NK-92 (cell line): ENCODE results near the gene SHC3.
"Not testable (repeated sequence)": the region's sequence is repeated elsewhere in the genome, so short reads cannot be mapped to it uniquely, and the experiment has no call there.

Source experiments
- DNase-seq: peaks from one replicate; lab custom pipeline; 2025; ENCODE audit not compliant: unreplicated experiment; lab: John Stamatoyannopoulos, UW

SHC3 gene

GRCh38 chr9:89177944-89178829 lies at the start of gene SHC3:
TSS of gene SHC3 (minus strand) at chr9:89178818. CDS start at chr9:89178460, 358 bp downstream.
- no peak for DNase-seq

DNA sequence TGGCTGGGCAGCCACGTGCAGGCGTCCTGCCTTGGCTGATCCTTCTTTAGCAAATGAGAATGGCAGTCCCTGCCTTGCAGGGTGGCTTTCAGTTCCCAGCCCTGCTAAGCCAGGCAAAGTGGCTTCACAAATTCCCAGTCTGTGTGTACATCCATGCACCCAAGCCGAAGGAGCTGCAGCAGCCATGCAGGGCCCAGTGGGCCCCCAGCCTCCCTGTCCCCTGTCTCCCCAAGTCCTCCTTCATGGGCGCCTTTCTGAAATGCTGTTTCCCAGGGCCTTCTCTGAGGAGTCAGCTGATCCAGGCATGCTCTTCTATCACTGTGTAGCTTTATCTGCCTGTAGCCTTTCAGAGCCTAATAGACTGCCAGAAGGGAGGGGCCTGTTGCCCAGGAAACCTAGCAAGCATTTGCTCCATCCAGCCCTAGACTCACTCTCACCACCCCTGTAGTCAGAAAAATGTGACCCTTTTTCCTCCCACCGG lies 47.4 kb upstream of the SHC3 start:
- DNase-seq: no peak

GRCh38 chr9:89225587-89225986 lies 47.0 kb upstream of the SHC3 start:
- no peak for DNase-seq

DNA sequence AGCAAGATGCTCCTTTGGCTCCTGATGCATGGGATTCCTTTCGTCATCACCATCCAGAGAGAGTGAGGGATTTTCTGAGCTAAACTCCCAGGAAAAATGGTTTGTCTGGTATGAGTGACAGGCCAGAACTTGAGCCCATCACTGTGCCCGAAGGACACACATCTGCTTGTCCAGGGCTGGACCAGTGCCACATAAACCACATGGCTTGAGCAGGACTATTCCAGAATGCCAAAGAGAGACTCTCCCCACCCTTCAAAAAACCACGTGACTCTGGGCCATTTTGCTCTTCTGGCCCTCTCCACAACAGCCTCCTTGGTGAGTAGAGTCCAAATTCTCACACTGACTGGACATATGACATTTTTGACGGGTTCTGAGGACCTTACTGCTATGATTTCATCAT lies 46.4 kb upstream of the SHC3 start:
- DNase-seq: no peak

DNA sequence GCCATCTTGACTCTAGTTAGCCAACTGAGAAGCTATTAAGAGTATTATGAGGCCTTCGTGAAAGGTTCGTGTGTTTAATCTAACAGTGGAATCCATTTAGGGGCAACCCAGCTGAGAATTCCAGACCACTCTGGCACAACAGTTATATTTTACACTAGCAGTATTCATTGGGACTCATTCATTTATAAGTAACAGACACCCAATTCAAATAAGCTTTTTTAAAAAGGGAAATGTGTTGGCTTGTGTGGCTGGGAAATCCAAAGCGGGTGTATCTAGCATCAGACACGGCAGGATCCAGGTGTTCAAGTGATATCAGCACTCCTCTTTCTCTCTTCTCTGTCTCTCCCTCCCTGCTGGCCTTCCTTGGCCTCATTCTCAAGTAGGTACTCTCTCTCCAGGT lies 46.0 kb upstream of the SHC3 start:
- no peak for DNase-seq

- no peak for DNase-seq
These were observed 44.9 kb upstream of the SHC3 start for GRCh38 chr9:89223396-89223977.

GRCh38 chr9:89219637-89220036 lies 41.0 kb upstream of the SHC3 start:
- DNase-seq: no peak

DNA sequence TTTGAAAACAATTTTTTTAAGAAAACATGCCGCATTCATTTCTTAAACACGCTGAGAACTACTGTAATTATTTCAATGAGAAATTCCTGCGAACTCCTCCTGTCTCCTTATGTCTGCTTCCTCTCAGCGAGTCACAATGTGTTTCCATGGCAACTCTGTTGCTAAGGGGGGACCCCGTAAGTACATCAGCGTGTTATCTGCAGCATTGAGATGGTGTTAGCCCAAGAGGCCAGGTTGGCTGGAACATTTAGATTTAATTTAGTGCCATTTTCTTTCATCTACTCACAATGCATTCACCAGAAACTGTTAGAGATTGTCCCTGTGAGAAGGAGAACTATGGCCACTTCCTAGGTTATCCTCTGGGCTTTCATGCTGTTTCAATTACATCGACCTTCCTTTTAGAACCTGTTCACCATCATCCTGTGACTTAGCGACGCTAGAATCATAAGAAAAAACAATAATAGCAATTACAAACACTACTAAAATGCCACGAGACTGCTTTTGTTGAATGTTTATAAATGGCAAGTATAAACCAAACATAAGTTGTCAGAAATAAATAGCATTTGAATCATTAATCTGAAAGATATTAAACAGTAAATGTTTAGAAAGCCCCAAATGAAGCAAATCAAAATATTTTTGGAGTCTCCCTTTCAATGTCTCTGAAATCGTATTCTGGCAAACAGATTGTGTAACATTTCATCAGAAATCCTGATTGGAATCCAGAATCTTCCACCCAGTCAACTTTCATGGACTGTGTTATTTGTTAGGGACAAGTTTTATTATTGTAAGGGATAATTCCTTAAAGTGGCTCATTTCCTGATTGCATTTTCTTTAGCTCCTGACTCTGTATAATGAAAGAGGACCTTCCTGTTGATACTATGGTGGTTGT lies 39.7 kb upstream of the SHC3 start:
- no peak for DNase-seq

DNA sequence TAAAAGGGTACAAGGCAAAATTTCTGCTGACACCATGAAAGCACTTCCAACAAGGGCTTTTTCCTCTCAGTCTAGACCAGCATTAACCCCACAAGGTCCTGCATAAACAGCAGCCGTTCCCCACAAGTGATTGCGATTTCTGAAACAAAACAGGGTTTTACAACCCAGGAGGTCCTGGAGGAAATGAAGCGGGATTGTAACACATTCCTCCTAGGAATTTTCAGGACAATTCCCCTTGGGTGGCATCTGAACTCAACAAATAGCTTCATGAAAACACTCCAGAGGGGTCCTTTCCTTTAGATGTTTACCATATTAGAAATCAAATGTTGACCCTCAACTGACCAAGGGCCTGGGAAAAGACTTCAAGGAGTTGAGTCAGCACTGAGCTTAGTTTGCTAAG lies 36.7 kb upstream of the SHC3 start:
- DNase-seq: no peak

DNA sequence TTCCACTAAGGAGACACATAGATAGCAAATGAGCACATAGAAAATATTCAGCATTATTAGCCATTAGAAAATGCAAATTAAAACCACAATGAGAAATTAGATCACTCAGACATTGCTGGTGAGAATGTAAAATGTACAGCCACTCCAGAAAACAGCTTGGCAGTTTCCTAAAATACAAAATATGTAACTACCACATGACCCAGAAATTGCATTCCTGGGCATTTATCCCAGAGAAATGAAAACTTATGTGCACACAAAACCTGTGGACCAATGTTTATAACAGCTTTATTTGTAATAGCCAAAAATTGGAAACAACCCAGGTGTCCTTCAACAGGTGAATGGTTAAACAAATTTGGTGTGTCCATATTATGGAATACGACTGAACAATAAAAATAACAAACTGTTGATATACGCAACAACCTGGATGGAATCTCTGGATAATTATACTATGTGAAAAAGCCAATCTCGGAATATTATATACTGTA lies 34.8 kb upstream of the SHC3 start:
- no peak for DNase-seq

DNA sequence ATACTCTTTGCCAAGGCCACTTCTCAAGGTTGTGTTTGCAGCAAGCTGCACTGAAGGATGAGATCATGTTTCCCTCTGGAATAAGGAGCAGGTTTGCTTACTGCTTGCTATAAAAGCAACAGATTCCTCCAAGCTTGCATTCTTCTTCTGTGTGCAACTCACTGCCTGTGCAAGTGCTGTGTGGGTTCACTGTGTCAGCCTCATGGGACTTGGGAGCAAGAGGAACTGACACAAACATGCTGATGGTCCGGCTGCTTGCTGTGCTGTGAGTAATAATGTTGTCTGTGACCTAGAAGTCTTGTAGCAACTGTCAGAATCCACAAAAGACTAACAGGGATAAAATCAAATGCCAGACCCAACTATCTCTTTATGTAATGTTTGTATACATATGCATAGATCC lies 33.6 kb upstream of the SHC3 start:
- DNase-seq: no peak

DNA sequence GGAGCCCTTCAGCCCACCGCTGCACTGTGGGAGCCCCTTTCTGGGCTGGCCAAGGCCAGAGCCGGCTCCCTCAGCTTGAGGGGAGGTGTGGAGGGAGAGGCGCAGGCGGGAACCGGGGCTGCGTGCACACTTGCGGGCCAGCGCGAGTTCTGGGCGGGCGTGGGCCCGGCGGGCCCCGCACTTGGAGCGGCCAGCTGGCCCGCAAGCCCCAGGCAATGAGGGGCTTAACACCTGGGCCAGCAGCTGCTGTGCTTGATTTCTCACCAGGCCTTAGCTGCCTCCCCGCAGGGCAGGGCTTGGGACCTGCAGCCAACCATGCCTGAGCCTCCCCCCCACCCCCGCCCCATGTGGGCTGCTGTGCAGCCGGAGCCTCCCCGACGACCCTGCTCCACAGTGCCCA lies 30.7 kb upstream of the SHC3 start:
- DNase-seq: not testable (repeated sequence)

DNA sequence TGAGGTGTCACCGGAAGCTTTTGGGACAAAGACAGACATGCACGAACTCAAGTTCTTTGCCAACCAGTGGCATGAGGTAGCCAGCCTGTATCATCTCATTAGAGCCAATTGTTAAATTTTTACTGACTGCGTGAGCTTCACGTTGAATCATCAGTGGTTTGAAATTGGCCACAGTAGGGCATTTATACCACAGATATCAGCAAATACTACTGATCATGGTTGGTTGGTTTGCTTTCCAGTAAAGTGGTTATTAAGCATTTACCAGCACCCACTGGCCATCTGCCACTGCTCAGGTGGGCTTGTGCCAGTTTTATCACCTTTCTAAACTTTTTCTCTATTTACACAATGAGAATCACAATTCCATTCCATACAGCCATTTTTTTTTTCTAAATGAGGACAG lies 28.4 kb upstream of the SHC3 start:
- DNase-seq: no peak

GRCh38 chr9:89204801-89205200 lies 26.2 kb upstream of the SHC3 start:
- DNase-seq: no peak

GRCh38 chr9:89195131-89195797 lies 16.6 kb upstream of the SHC3 start:
- no peak for DNase-seq

- DNase-seq: no peak
These were observed 16.0 kb upstream of the SHC3 start for GRCh38 chr9:89194421-89195130.

GRCh38 chr9:89191004-89191403 lies 12.4 kb upstream of the SHC3 start:
- no peak for DNase-seq

- DNase-seq: no peak
These were observed 10.6 kb upstream of the SHC3 start for GRCh38 chr9:89189215-89189614.

- DNase-seq: no peak
These were observed 9.3 kb upstream of the SHC3 start for GRCh38 chr9:89187950-89188349.

DNA sequence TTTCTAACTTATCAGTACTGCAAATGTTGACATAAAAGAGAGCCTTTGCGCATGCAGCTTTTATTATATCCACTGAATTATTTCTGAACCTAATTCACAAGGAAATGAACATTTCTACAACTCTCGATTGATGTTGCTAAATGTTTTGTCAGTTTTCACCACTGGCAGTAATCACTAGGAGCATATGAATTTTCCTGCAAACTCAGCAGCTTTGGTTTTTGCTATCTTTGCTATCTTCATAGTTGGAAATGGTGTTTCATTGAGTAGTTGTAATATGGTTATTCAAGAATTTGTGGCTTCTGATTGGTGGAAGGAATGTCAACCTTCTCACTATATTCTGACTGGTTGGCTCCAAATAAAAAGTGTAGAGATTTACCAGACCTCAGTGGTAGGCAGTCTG lies 8.9 kb upstream of the SHC3 start:
- no peak for DNase-seq
